Stimulated activated CD4-positive, alpha-beta T cell treated with anti-CD3 and anti-CD28 coated beads, Interleukin-1b, Interleukin-23, amount 100 ng/mL, for 1 hour (primary cell): ENCODE measurements around the gene LRRC8E.
"Not testable (repeated sequence)": the region's sequence is repeated elsewhere in the genome, so short reads cannot be mapped to it uniquely, and the experiment has no call there.

Experiments used
- DNase-seq, 2 donors: peaks; one replicate each; pipeline ENCODE4 v3.0.0-alpha.2; 2020; ENCODE audit warnings: low read depth in 2 of 2

The LRRC8E gene

DNA sequence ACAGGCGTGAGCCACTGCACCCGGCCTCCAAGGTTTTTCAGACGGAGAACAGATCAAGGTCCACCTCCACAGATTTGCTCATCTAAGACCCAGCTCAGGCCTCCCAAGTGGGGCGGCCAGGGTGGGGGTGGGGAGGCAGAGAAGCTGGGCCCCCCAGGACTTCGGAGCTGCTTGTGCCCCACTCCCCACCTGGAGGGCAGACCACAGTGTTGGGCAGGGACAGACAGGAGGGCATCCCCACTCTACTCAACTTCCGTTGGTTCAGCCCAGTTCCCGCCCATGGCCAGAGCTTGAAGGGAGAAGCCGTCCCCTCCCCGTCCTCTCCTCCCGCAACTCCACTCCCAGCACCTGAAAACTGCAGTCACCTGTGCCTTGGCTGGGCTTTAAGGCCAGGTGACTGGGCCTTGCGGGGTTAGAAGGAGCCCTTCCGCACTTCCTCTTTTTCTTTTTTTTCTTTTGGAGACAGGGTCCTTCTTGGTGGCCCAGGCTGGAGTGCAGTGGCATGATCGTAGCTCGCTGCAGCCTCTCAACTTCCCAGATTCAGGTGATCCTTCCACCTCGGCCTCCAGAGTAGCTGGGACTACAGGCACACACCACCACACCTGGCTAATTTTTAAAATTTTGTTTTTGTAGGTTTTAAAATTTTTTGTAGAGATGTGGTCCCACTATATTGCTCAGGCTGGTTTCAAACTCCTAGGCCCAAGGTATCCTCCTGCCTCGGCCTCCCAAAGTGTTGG, 734 bp upstream of the LRRC8E start:
- DNase-seq, result no peak

GRCh38 chr19:7888826-7889217, 512 bp downstream of the LRRC8E start:
- DNase-seq, result no peak

DNA sequence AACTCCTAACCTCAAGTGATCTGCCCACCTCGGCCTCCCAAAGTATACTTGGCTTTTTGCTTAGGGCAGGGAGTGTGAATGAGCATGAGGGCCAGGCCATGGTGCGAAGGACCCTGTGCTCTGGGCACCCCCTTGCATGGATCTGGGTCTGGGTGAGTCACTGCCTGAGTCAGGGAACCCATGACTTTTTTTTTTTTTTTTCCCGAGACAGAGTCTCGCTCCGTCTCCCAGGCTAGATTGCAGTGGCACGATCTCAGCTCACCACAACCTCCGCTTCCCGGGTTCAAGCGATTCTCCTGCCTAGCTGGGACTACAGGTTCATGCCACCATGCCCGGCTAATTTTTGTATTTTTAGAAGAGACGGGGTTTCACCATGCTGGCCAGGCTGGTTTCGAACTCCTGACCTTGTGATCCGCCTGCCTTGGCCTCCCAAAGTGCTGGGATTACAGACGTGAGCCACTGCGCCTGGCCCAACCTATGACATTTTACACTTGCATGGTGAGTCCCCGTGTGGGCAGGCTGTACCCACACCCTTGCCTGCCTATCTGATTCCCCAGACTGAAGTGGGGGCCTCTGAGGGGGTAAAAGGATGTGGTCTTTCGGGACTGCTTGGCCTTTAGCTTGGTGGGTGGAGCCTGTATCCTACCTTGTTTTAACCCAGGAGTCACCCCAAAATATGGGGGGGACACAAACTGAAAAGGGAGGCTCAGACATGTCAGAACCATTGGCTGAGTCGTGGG, 5.2 kb downstream of the LRRC8E start:
- not testable (repeated sequence) for DNase-seq

GRCh38 chr19:7894612-7895309, 6.5 kb downstream of the LRRC8E start:
- DNase-seq, result no peak

GRCh38 chr19:7895565-7895964, 7.3 kb downstream of the LRRC8E start:
- no peak for DNase-seq

GRCh38 chr19:7897292-7897691, 9.0 kb downstream of the LRRC8E start:
- DNase-seq, result no peak

- no peak for DNase-seq
Observed at GRCh38 chr19:7898967-7899366, 10.7 kb downstream of the LRRC8E start.

- no peak for DNase-seq
Observed at GRCh38 chr19:7899751-7900378, 11.6 kb downstream of the LRRC8E start.

GRCh38 chr19:7900401-7900870, 12.1 kb downstream of the LRRC8E start:
- DNase-seq, result no peak

GRCh38 chr19:7900931-7901330, 12.6 kb downstream of the LRRC8E start:
- no peak for DNase-seq

DNA sequence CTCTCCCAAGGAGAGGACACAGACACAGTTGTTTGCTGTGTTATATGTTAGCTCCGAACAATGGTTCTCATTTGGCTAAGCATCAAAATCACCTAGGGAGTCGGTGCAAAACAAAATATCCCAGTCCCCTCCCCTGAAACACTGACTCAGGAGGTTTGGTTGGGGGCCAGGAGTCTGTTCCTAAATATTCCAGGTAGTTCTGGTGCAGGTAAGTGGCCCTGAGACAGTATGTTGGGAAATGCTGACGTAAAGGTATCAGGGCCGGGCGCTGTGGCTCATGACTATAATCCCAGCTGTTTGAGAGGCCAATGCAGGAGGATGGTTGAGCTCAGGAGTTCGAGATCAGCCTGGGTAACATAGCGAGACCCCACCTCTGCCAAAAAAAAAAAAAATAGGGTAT, 13.0 kb downstream of the LRRC8E start:
- no peak for DNase-seq

- no peak for DNase-seq
Observed at GRCh38 chr19:7902796-7903243, 14.5 kb downstream of the LRRC8E start.

DNA sequence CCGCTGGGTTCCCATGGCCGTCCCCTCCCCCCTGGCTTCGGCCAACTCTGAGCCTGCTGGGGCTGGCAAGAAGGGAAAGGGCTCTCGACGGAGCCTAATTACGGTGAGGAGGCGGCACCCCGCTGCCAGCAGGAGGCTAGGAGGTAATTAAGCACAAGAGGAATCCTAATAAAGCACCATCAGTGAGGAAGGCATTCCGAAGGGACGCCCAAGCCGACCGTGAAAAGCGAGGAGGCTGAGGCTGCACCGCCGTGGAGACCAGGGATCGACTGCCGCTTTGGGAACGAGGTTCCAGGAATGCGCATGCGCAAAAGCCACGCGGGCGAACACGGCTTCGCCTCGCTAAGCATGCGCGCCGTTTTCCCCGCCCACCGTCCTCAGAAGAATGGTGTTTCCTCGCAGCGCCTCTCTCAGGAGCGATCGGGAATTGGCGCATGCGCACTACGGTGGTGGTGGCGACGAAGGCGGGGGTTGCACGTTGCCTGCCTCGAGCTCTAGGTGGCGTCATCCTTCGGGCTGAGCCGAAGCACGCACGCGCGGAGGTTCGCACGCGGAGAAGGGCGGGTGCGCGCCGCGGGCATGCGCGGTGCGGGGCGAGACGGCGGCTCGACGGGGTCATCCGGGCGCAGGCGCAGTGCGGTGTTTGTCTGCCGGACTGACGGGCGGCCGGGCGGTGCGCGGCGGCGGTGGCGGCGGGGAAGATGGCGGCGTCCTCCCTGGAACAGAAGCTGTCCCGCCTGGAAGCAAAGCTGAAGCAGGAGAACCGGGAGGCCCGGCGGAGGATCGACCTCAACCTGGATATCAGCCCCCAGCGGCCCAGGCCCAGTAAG, 15.1 kb downstream of the LRRC8E start, which contains the start of gene MAP2K7:
MAP2K7 (plus strand) TSS at position 634 of the 830 bp plus-strand sequence; CDS start at position 702, 68 bp downstream.
- peak; percentile 100 for DNase-seq

DNA sequence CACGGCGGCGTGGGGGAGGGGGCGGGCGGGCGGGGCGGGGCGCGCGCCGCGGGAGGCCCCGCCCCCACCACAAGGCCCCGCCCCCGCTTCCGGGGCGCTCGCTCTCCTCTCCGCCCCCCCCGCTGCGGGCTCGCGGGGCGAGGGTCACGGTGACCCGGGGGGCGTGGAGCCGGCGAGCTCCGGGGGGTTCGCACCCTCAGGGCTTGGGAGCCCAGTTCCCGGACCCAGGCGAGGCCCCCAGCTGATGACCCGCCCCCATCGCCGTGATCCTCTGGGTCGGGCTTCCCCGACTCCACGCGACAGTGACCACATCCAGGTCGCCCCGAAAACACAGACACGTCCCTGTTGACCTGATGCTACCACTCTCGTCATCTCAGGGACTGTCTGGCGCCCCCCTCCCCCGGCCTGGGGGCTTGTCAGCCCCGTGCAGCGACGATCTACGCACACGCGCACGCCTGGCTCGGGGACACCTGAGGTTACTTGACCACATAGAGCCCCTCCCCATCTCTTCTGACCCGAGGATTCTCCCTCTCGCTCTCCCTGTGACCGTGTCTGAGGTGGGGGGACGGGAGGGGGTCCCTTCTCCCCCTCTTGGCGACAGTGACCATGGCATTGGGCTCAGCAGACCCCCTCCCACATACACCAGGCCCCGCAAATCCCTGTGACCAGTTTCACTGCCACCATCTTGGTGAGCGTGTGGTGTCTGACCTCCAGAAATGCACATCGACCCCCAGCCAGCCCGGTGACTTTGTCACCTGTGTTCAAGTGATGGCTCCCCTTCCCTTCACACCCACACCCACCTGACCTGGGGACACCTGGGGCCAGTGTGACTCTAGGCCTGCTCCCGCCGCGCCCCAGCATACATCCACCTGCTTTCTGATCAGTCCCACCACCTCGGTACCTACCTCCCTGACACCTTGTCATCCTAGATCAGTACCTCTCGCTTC, 16.0 kb downstream of the LRRC8E start:
- DNase-seq, result no peak

DNA sequence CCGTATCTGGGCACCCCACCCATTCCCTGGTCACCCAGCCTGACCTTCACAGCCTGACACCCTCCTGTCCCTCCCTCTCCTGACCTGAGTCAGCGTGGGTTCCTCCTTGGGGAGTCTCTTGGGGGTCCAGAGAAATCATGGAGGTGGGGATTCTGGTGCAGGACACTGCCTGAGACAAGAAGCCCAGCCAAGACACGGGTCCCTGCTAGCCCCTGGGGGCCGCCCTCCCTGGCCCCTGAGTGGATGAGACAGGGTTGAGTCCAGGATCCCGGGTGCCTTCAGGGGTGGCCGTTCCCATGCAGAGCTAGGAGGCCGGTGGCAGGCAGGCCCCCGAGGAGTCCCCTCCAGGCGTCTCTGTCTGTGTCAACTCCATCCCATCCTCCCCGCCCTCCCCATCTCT, 17.0 kb downstream of the LRRC8E start:
- no peak for DNase-seq

- no peak for DNase-seq
Observed at GRCh38 chr19:7905859-7906258, 17.5 kb downstream of the LRRC8E start.

DNA sequence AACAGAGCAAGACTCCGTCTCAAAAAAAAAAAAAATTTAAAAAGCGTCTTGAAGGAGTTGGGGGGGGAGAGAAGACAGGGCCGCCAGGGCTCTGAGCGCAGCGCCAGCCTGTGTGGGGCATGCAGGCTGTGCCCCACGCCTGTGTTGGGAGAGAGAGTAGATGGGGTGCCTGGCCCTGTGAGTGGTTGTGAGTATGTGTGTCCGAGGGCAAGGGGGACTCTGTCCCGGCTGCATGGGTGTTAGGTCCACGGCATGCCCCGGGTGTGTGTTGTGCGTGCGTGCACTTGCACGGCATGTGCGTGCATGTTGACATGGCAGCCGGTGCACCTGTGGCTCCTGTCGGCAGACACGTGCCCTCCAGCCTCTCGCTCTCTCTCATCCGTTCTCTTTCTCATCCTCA, 18.8 kb downstream of the LRRC8E start:
- DNase-seq, result no peak

DNA sequence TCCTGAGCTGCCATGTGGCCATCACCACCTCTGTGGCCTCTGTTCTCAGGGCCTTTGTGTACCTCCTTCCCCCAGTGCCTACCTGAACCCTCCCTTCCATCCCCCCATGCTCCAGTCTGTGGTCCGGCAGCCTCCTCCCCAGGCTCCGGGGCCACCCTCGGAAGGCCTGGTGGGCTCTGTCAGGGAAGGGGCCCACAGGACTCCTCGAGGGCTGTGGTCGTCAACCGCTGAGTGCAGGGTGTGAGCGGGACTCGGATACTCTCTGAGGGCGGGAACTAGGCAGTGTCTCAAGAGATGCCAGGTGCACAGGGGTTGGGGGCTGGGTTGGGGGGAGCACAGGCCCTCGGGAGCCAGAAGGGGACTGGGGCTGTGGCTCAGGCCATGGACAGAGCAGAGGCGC, 19.2 kb downstream of the LRRC8E start:
- no peak for DNase-seq

- no peak for DNase-seq
Observed at GRCh38 chr19:7908078-7908699, 19.9 kb downstream of the LRRC8E start.
